Activated CD4-positive, alpha-beta T cell treated with anti-CD3 and anti-CD28 coated beads, Interleukin-2, amount 50 U/mL, for 1 hour (primary cell): ENCODE results near the gene C16orf92.
"Not testable (repeated sequence)": the region's sequence is repeated elsewhere in the genome, so short reads cannot be mapped to it uniquely, and the experiment has no call there.

ENCODE experiments used
- DNase-seq: peaks from one replicate; pipeline ENCODE4 v3.0.0-alpha.2; 2020

The C16orf92 gene

GRCh38 chr16:30027588-30028437 lies 4.8 kb downstream of the C16orf92 start:
- no peak for DNase-seq

- DNase-seq, result no peak
Observed at GRCh38 chr16:30028438-30029076, 5.6 kb downstream of the C16orf92 start.

DNA sequence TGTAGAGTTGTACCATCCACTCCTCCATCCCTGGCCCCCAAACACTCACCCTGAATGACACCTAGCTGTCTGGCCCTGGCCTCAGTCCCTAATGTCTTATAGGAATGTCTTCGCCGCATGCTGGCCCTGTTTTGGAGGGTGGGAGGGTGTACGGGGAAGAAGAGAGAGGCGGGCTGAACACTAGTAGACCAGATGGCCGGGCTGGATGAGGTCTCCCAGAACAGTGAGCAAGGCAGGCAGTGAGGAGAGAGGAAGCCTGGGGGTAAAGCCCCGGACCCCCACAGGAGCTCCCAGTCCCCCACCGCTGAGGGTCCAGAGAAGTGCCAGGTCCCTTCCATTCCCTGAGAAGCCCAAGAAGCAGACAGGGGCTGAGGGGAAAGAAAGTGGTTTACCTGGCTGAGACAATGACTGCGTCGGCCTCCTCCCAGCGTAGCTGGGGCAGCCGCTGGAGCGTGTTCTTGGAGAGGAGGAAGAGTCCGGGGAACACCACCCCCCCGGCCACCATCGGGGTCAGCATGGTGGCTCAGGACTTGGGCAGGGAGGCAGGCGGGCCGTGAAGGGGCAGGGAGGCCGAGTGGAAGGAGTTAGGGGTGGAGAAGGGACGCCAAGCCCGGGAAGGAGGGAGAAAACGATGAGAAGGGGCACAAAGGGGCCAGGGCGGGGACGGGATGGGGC lies 7.2 kb downstream of the C16orf92 start:
- no peak for DNase-seq

DNA sequence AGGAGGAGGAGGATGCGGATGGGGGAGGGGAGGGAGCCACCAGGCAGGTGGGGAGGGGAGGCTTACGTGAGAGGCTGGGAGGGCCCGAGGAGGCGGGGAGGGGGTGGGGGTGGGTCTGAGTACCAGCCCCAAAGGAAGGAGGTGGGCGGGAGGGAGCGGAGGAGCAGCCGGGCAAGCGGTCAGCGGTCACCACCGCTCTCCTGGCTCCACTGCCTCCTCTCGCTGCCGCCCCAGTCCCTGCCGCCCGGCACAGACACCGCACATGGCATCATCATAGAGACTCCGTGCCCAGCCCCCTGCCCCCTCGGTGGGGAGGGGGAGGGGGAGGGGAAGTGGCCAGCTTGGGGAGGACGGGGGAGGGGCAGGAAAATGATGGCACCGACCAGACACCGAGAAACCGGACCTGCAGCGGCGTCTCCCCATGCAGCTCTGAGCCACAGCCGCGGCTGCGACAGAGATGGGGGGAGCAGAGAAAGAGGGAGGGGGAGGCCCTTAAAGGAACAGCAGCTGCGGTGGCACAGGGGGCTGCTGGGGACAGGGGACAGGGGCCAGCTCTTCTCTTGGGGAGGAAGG lies 7.9 kb downstream of the C16orf92 start, which contains the start of gene TLCD3B:
Gene TLCD3B, minus strand, starts transcription at position 431 of the 573 bp plus-strand sequence. CDS start 744 bp downstream, outside the sequence.
- DNase-seq, result no peak

DNA sequence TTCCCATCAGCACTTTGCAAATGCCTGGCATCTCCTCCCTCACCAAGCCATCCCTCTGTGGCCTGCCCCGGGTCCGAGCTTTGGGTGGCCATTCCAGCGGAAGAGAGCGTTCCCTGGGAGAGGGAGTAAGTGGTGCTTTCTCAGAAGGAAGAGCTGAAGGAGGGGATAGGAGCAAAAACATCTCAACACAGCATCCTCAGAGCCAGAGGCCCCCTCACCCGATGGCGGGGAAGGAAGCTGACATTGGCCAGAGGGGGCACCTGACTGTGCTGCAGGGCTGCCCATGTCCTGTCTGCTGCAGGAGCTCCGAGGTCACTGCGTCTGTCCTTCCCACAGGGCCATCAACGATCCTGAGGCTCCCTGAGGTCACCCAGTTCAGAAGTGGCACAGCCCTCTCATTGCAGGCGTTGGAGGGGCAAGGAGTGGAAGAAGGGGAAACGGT lies 8.5 kb downstream of the C16orf92 start:
- DNase-seq, result no peak

- peak; percentile 58 for DNase-seq
Observed at GRCh38 chr16:30032083-30032819, 9.3 kb downstream of the C16orf92 start.

GRCh38 chr16:30033270-30033669 lies 10.3 kb downstream of the C16orf92 start:
- no peak for DNase-seq

DNA sequence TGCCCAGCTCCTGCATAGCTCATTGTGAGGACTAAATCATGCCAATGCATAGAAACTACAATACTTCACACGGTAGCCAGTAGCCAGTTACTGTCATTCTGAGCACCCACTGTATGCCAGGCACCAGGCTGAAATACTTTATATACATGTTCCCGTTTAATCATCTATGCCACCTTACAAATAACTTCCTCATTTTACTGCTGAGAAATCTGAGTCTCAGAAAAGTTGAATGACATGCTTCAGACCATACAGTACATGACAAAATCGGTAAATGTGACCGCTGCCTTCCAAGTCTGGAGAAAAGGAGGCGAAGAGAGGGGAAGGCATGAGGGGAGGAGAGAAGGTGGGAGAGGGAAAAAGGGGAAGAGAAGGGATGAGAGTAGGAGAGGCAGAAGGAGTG lies 17.2 kb downstream of the C16orf92 start:
- DNase-seq, result no peak

DNA sequence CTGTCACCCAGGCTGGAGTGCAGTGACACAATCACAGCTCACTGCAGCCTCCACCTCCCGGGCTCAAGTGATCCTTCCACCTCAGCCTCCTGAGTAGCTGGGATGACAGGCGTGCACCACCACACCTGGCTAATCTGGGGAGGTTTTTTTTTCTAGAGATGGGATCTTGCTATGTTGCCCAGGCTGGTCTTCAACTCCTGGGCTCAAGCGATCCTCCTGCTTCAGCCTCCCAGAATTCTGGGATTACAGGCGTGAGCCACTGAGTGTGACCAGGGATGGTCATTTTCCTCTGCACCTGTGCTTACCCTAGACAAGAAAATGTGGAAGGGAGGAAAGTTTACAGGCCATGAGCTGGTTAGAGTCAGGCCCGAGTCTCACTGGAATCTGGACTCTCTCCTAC lies 17.7 kb downstream of the C16orf92 start:
- DNase-seq, result not testable (repeated sequence)

DNA sequence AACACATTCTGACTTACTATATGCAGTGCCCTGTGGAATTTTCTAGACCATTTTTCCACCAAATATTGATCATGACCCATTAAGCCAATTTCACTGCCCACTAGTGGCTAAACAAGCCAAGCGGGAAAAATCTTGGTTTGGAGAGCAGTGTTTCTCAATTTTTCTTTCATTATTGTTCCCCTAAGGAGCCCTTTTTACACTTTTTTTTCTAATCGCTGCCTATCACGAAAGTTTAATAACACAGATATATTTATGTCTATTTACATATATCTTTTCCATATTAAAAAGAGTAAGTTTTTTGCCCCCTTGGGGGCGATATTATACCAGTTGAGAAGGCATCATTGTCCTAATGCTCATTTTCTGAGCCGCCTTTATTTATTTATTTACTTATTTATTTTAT lies 18.8 kb downstream of the C16orf92 start:
- no peak for DNase-seq

- DNase-seq, result no peak
Observed at GRCh38 chr16:30046178-30046577, 23.2 kb downstream of the C16orf92 start.

DNA sequence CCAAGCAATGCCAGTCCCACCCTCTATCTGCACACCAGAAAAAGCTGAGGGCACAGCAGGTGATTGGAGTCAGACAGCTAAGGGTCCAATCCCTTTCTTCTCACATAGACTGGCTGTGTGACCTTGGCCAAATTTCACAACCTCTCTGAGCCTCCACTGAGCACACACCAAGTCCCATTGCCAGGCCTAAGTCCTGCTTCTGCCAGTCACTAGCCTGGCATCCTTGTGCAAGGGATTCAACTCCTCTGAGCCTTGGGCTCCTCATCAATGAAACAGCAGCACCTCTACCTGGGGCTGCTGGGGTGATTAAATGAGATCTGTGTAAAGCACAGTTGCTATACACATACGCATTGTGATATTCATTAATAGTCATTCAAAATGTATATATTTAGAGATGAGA lies 23.6 kb downstream of the C16orf92 start:
- DNase-seq, result no peak

DNA sequence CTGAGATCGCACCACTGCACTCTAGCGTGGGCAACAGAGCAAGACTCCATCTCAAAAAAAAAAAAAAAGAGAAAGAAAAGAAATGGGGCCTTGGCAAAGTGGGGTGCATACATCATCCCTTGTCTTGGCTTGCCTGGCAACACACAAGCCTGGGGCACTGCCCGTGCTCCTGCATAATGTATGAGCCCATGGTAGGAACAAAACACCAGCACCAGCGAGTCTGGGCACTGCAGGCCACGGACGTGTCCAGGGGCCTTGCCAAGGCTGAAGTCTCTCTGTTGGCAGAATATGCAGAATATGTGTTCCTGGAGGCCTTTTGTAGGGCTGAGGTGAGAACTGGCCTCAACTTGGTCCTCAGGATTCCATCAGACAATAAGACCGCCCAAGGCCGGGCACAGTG lies 26.9 kb downstream of the C16orf92 start:
- no peak for DNase-seq

DNA sequence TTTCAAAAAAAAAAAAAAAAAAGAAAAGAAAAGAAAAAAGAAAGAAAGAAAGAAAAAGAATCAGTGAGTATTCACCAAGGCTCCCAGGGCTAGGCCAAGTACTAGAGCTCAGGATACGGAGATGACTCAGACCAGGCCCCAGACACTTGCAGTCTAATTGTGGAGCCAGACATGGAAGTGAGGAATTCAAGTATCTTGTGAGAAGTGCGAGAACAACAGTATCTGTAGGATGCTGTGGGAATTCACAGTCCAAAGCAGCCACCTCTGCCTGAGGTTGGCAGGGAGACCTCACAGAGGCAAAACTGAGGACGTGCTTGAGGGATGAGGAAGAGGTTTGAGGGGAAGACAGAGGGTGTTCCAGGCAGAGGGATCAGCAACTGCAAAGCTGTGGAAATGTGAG lies 28.5 kb downstream of the C16orf92 start:
- DNase-seq, result no peak

DNA sequence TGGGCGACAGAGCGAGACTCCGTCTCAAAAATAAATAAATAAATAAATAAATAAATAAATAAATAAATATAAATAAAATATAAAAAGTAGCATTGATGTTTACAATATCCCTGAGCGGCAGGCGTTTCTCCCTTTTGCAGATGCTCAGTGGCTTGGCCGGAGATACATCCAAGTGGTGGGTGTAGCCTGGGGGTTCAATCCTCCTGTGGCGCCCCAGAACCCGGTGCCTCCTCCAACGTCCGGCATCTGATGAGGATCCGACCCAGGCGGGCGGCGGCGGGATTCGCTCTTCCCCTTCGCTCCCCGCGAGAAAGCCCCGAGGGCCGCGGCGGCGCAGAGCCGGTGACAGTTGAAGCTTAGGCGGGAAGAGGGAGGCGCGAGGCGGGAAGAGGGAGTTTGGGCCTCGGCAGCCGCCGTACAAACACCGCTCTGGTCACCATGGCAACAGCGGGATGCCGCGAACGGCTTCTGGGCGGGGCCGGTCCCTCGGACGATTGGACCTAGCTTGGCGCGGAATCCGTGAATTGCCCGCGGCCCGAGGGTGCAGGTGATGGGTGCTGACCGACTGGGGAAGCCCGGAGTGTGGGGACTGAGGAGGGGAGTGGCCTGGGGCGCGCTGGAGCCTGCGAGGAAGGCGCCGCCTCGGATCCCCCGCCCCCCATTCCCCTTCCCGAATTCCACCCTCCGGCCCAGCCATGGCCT lies 29.8 kb downstream of the C16orf92 start:
- DNase-seq, result peak; percentile 87

DNA sequence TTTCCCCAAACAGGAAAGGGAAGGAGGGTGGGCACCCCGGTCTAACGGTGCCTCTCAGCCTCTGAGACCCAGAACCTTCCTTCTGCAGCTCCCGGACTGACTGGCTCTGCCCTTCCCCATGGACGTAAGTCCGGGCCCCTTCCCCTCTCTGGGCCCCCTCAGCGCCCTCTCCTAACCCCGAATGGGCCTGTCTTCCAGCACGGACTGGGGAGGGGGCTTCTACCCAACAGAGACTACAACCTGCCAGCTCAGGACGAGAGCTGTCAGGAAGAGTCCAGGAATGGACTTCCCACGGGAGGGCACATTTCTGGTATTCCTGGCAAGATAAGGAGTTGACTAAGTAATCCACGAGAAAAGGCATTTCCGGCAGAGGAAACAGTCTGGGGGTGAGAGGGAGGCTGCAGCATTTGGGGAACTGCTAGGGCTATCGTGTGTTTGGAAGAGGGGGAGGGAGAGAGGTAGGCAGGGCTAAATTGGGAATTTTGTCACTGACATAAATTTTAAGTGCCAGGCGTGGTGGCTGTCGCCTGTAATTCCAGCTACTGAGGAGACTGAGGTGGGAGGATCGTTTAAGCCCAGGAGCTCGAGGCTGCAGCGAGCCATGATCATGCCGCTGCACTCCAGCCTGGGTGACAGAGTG lies 30.5 kb downstream of the C16orf92 start:
- DNase-seq, result no peak

- DNase-seq, result no peak
Observed at GRCh38 chr16:30054451-30054850, 31.5 kb downstream of the C16orf92 start.

- peak; percentile 55 for DNase-seq
Observed at GRCh38 chr16:30054959-30055553, 32.1 kb downstream of the C16orf92 start.

DNA sequence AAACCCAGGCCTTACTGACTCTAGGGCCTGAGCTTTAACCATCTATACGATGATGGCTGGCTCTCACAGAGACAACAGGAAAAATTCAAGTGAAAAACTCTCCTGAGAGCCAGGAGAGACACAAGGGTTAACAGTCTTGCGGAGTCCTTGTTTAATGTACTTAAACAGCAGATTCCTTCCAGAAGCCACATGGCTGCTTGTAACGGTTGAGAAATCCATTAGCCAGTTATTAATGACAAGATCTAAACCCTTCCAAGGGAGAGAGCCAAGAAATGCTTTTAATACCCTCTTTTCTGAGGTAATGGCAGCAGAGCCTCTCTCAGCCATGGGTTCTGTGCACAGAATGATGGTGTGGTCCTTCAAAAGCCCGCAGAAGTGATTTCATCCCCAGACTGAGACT lies 37.3 kb downstream of the C16orf92 start:
- DNase-seq, result no peak

- no peak for DNase-seq
Observed at GRCh38 chr16:30060836-30061554, 38.0 kb downstream of the C16orf92 start.
